NCI-H1092 treated with DMSO at 0.1 percent for 48 hours (cell line): ENCODE results near the gene LIN28A.

Experiments used
- DNase-seq: peaks from one replicate; lab custom pipeline; 2025; lab: John Stamatoyannopoulos, UW

The LIN28A gene

GRCh38 chr1:26434161-26434752 lies 23.6 kb downstream of the LIN28A start:
- no peak for DNase-seq

- no peak for DNase-seq
These were observed 27.4 kb downstream of the LIN28A start for GRCh38 chr1:26438041-26438440.

- no peak for DNase-seq
These were observed 29.6 kb downstream of the LIN28A start for GRCh38 chr1:26440259-26440658.

GRCh38 chr1:26449868-26450267 lies 39.3 kb downstream of the LIN28A start:
- DNase-seq = no peak

- no peak for DNase-seq
These were observed 40.3 kb downstream of the LIN28A start for GRCh38 chr1:26450908-26451307.

GRCh38 chr1:26452459-26453183 lies 42.0 kb downstream of the LIN28A start:
- DNase-seq = no peak

GRCh38 chr1:26459148-26459547 lies 48.5 kb downstream of the LIN28A start:
- no peak for DNase-seq

GRCh38 chr1:26459573-26460031 lies 49.0 kb downstream of the LIN28A start:
- DNase-seq = peak; percentile 85

GRCh38 chr1:26468911-26469310 lies 58.3 kb downstream of the LIN28A start:
- peak; percentile 80 for DNase-seq

GRCh38 chr1:26469558-26469957 lies 58.9 kb downstream of the LIN28A start:
- peak; percentile 95 for DNase-seq

GRCh38 chr1:26470878-26471497 lies 60.4 kb downstream of the LIN28A start:
- DNase-seq = no peak

- DNase-seq = peak; percentile 93
These were observed 61.1 kb downstream of the LIN28A start for GRCh38 chr1:26471498-26472319.

- peak; percentile 97 for DNase-seq
These were observed 61.8 kb downstream of the LIN28A start, which contains the start of gene HMGN2 for GRCh38 chr1:26472320-26472900. Gene HMGN2 (plus strand): TSS chr1:26472440. CDS start chr1:26472613, 173 bp downstream.

- peak; percentile 94 for DNase-seq
These were observed 62.6 kb downstream of the LIN28A start for GRCh38 chr1:26472901-26473845.

GRCh38 chr1:26474818-26475217 lies 64.2 kb downstream of the LIN28A start:
- no peak for DNase-seq

- no peak for DNase-seq
These were observed 65.4 kb downstream of the LIN28A start for GRCh38 chr1:26475989-26476388.

GRCh38 chr1:26476958-26477357 lies 66.3 kb downstream of the LIN28A start:
- DNase-seq = no peak

- DNase-seq = no peak
These were observed 67.0 kb downstream of the LIN28A start for GRCh38 chr1:26477446-26478152.

GRCh38 chr1:26478159-26478558 lies 67.5 kb downstream of the LIN28A start:
- DNase-seq = no peak

GRCh38 chr1:26478988-26479387 lies 68.4 kb downstream of the LIN28A start:
- DNase-seq = no peak
